ENCODE measurements around the gene FAM98A. TPM values are rescaled to one million over a fixed set of nuclear protein-coding genes. Genes with fewer than 3 reads are reported as not detected.

Gene FAM98A
- polyA plus RNA-seq, 10 donors: 30.0 to 45.7 (median 39.3) TPM

Other genes starting within 250 kb of the FAM98A start
- gene RASGRP3, start 122.7 kb downstream of the FAM98A start, polyA plus RNA-seq (ENCODE audit: insufficient read length in 10 of 10): 10 to 100 TPM; 18.8 to 43.9 (median 29.3) TPM